Adipocyte (in vitro differentiated cells): ENCODE measurements around the gene MFSD2A.
"Not testable (repeated sequence)": the region's sequence is repeated elsewhere in the genome, so short reads cannot be mapped to it uniquely, and the experiment has no call there.

Experiments used
- DNase-seq: peaks from one replicate; pipeline ENCODE4 v3.0.0-alpha.2; 2015; ENCODE audit warnings: low read depth
- H3K27me3 ChIP-seq: replicated peaks from 2 replicates; pipeline ENCODE4 v1.7.0; 2013; ENCODE audit warnings: mild to moderate bottlenecking, low read length, moderate library complexity; ENCODE audit not compliant: control insufficient read depth, insufficient read depth
- H3K36me3 ChIP-seq: 2 replicates; pipeline ENCODE4 v1.7.0; 2013; ENCODE audit warnings: low read length, mild to moderate bottlenecking, moderate library complexity; ENCODE audit not compliant: control insufficient read depth, insufficient read depth, severe bottlenecking
- H3K4me1 ChIP-seq: 2 replicates; pipeline ENCODE4 v1.7.0; 2013; ENCODE audit warnings: mild to moderate bottlenecking, low read length, moderate library complexity; ENCODE audit not compliant: control insufficient read depth, insufficient read depth
- H3K4me3 ChIP-seq: 2 replicates; pipeline ENCODE4 v1.7.0; 2013; ENCODE audit warnings: mild to moderate bottlenecking, low read length, moderate library complexity
- H3K9ac ChIP-seq: 2 replicates; pipeline ENCODE4 v1.7.0; 2013; ENCODE audit warnings: mild to moderate bottlenecking, low read length, moderate library complexity
- H3K9me3 ChIP-seq: 2 replicates; pipeline ENCODE4 v1.7.0; 2013; ENCODE audit warnings: mild to moderate bottlenecking, low read length, moderate library complexity; ENCODE audit not compliant: control insufficient read depth

MFSD2A gene

GRCh38 chr1:39992234-39992633, 37.3 kb downstream of the MFSD2A start:
- Histone ChIP-seq H3K4me3 (no peak overlapping the region), H3K4me1 (no peaks in the 10 kb centered on the region), H3K27me3 (no peaks in the 10 kb centered on the region), H3K9ac (no peak overlapping the region), H3K9me3 (no peaks in the 10 kb centered on the region), H3K36me3 (no peaks in the 10 kb centered on the region)
- no peak for DNase-seq

GRCh38 chr1:39992888-39993287, 37.9 kb downstream of the MFSD2A start:
- no peaks in the 10 kb centered on the region for H3K36me3 ChIP-seq
- no peaks in the 10 kb centered on the region for H3K4me1 ChIP-seq
- H3K27me3 ChIP-seq: no peaks in the 10 kb centered on the region
- H3K9ac ChIP-seq: no peak overlapping the region
- H3K9me3 ChIP-seq: no peaks in the 10 kb centered on the region
- H3K4me3 ChIP-seq: no peak overlapping the region
- no peak for DNase-seq

GRCh38 chr1:39995973-39996393, 41.0 kb downstream of the MFSD2A start:
- H3K27me3 ChIP-seq: no peaks in the 10 kb centered on the region
- no peak overlapping the region for H3K4me3 ChIP-seq
- no peak for DNase-seq
- no peak overlapping the region for H3K9ac ChIP-seq
- no peaks in the 10 kb centered on the region for H3K4me1 ChIP-seq
- H3K9me3 ChIP-seq: no peaks in the 10 kb centered on the region
- H3K36me3 ChIP-seq: no peaks in the 10 kb centered on the region

GRCh38 chr1:39996396-39997004, 41.6 kb downstream of the MFSD2A start:
- Histone ChIP-seq H3K4me3 (no peak overlapping the region), H3K9me3 (no peaks in the 10 kb centered on the region), H3K36me3 (no peaks in the 10 kb centered on the region), H3K27me3 (no peaks in the 10 kb centered on the region), H3K9ac (no peak overlapping the region), H3K4me1 (no peaks in the 10 kb centered on the region)
- DNase-seq: no peak

GRCh38 chr1:40001456-40001855, 46.5 kb downstream of the MFSD2A start:
- Histone ChIP-seq H3K4me1 (no peaks in the 10 kb centered on the region), H3K9me3 (no peaks in the 10 kb centered on the region), H3K27me3 (no peaks in the 10 kb centered on the region), H3K9ac (no peak overlapping the region), H3K36me3 (no peaks in the 10 kb centered on the region), H3K4me3 (no peak overlapping the region)
- DNase-seq: no peak

- no peak for DNase-seq
- Histone ChIP-seq H3K4me3 (no peak overlapping the region), H3K9ac (no peak overlapping the region)
These were observed 48.5 kb downstream of the MFSD2A start for GRCh38 chr1:40003156-40004093.

GRCh38 chr1:40004857-40005256, 49.9 kb downstream of the MFSD2A start:
- no peaks in the 10 kb centered on the region for H3K9me3 ChIP-seq
- peak; percentile 35 for DNase-seq
- no peaks in the 10 kb centered on the region for H3K36me3 ChIP-seq
- no peaks in the 10 kb centered on the region for H3K27me3 ChIP-seq
- H3K4me3 ChIP-seq: no peak overlapping the region
- no peaks in the 10 kb centered on the region for H3K4me1 ChIP-seq
- H3K9ac ChIP-seq: no peak overlapping the region

More at GRCh38 chr1:40003156-40004093, 48.5 kb downstream of the MFSD2A start:
- H3K4me1 ChIP-seq: no peaks in the 10 kb centered on the region
- H3K9me3 ChIP-seq: no peaks in the 10 kb centered on the region
- H3K27me3 ChIP-seq: no peaks in the 10 kb centered on the region
- H3K36me3 ChIP-seq: no peaks in the 10 kb centered on the region

- H3K4me3 ChIP-seq, H3K4me1 ChIP-seq, H3K36me3 ChIP-seq, H3K27me3 ChIP-seq, DNase-seq, H3K9ac ChIP-seq, H3K9me3 ChIP-seq: not testable (repeated sequence)
These were observed 52.6 kb downstream of the MFSD2A start for GRCh38 chr1:40007481-40008034.

- H3K9me3 ChIP-seq: no peaks in the 10 kb centered on the region
- H3K9ac ChIP-seq: no peak overlapping the region
- no peaks in the 10 kb centered on the region for H3K36me3 ChIP-seq
- H3K4me1 ChIP-seq: peaks cover 4% of the 10 kb centered on the region
- no peaks in the 10 kb centered on the region for H3K27me3 ChIP-seq
- H3K4me3 ChIP-seq: no peak overlapping the region
- DNase-seq: no peak
These were observed 56.3 kb downstream of the MFSD2A start for GRCh38 chr1:40011198-40011597.

GRCh38 chr1:40014253-40014706, 59.3 kb downstream of the MFSD2A start:
- H3K36me3 ChIP-seq: no peaks in the 10 kb centered on the region
- no peak overlapping the region for H3K4me3 ChIP-seq
- H3K27me3 ChIP-seq: no peaks in the 10 kb centered on the region
- no peak overlapping the region for H3K9ac ChIP-seq
- no peaks in the 10 kb centered on the region for H3K9me3 ChIP-seq
- peaks cover 4% of the 10 kb centered on the region for H3K4me1 ChIP-seq
- no peak for DNase-seq

- H3K4me3 ChIP-seq: no peak overlapping the region
- H3K36me3 ChIP-seq: no peaks in the 10 kb centered on the region
- no peak overlapping the region for H3K9ac ChIP-seq
- H3K9me3 ChIP-seq: no peaks in the 10 kb centered on the region
- peaks cover 4% of the 10 kb centered on the region for H3K4me1 ChIP-seq
- DNase-seq: peak; percentile 81
- H3K27me3 ChIP-seq: no peaks in the 10 kb centered on the region
These were observed 60.1 kb downstream of the MFSD2A start for GRCh38 chr1:40014812-40015594.
